C4-2B (cell line): ENCODE data around the gene MRAS.

Source experiments
- ZFX ChIP-seq: fragments of 450-650 bp; IDR thresholded peaks from 2 replicates; pipeline ENCODE4 v1.6.1; 2017
- TF ChIP-seq, protein P1 (sequence below): fragments of 450-650 bp; conservative IDR thresholded peaks from 2 replicates; pipeline ENCODE4 v1.5.1; 2017; ENCODE audit warnings: mild to moderate bottlenecking

DNA sequence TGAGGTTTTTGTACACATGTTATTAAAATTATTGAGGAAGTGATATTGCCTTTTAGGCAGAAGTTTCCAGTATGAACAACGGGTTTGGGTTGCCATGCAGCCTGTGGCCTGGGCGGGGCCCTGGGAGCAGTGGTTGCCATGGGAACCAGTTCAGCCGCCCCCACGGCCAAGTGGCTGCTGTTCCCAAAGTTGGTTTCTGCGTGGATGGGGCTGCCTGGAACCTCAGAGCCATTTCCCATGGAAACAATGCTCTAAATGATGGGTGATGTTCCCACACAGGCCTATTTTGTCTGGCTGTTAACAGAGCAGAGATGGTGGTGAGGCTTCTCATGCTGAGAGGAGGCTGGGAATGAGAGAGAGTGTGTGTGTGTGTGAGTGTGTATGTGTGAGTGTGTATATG lies 19.5 kb downstream of the MRAS start:
- TF ChIP-seq, protein P1, sequence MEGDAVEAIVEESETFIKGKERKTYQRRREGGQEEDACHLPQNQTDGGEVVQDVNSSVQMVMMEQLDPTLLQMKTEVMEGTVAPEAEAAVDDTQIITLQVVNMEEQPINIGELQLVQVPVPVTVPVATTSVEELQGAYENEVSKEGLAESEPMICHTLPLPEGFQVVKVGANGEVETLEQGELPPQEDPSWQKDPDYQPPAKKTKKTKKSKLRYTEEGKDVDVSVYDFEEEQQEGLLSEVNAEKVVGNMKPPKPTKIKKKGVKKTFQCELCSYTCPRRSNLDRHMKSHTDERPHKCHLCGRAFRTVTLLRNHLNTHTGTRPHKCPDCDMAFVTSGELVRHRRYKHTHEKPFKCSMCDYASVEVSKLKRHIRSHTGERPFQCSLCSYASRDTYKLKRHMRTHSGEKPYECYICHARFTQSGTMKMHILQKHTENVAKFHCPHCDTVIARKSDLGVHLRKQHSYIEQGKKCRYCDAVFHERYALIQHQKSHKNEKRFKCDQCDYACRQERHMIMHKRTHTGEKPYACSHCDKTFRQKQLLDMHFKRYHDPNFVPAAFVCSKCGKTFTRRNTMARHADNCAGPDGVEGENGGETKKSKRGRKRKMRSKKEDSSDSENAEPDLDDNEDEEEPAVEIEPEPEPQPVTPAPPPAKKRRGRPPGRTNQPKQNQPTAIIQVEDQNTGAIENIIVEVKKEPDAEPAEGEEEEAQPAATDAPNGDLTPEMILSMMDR, result no peak
- TF ChIP-seq ZFX, result no peak
